Activated T-helper 2 cell treated with anti-CD3 and anti-CD28 coated beads, Interferon-gamma antibody, Interleukin-2, Interleukin-4, amounts not matched to agents 10 μg/mL and 5 μg/mL and 100 μg/mL, durations not matched to agents 14 hours and 24 hours and 36 hours (primary cell): ENCODE results near the gene ACTR1A. TPM values are rescaled to one million over a fixed set of nuclear protein-coding genes. Genes with fewer than 3 reads are reported as not detected.
A peak's percentile ranks its signal among the peaks of the same experiment; 100 is the strongest.

ENCODE experiments used
- DNase-seq: peaks from one replicate; pipeline ENCODE4 v3.0.0; 2021; ENCODE audit warnings: low spot score
- H3K27ac Mint-ChIP-seq: one replicate; pipeline ENCODE4 v1.8.0; 2021; ENCODE audit warnings: mixed read lengths
- H3K27me3 Mint-ChIP-seq: one replicate; pipeline ENCODE4 v1.8.0; 2021; ENCODE audit warnings: low read depth, mixed read lengths
- H3K36me3 Mint-ChIP-seq: one replicate; pipeline ENCODE4 v1.8.0; 2021; ENCODE audit warnings: low read depth, mixed read lengths
- H3K4me1 Mint-ChIP-seq: one replicate; pipeline ENCODE4 v1.8.0; 2021; ENCODE audit warnings: low read depth, mixed read lengths
- H3K4me3 Mint-ChIP-seq: one replicate; pipeline ENCODE4 v1.8.0; 2021; ENCODE audit warnings: low read depth, mild to moderate bottlenecking, moderate library complexity, mixed read lengths
- H3K9me3 Mint-ChIP-seq: one replicate; pipeline ENCODE4 v1.8.0; 2021; ENCODE audit warnings: mixed read lengths
- intact Hi-C: fragments of 100-400 bp; cut with micrococcal nuclease; formaldehyde crosslinking; loops from one replicate; pipeline ENCODE4 v1.15.1; 2023
- total RNA-seq: library from RNA; stranded (reverse); gene quantifications from 2 replicates; pipeline ENCODE4 v1.2.3, GENCODE V29; 2022

Gene ACTR1A
- total RNA-seq, 1 donor from 2014 or later = 69.7 TPM

- H3K4me1 Mint-ChIP-seq = peaks cover 47% of the 10 kb centered on the region
- intact Hi-C loops = no loop called here
Observed at GRCh38 chr10:102435133-102435497, 67.4 kb downstream of the ACTR1A start.

GRCh38 chr10:102434394-102435132 lies 67.9 kb downstream of the ACTR1A start:
- peaks cover 47% of the 10 kb centered on the region for H3K4me1 Mint-ChIP-seq
- peak overlapping the region; percentile 91 for H3K4me3 Mint-ChIP-seq
- peak overlapping the region; percentile 71 for H3K27ac Mint-ChIP-seq
- no peaks in the 10 kb centered on the region for H3K9me3 Mint-ChIP-seq
- peaks cover 26% of the 10 kb centered on the region for H3K36me3 Mint-ChIP-seq
- intact Hi-C loops = no loop called here
- no peak for DNase-seq
- H3K27me3 Mint-ChIP-seq = no peaks in the 10 kb centered on the region

More at GRCh38 chr10:102435133-102435497, 67.4 kb downstream of the ACTR1A start:
- peak overlapping the region; percentile 91 for H3K4me3 Mint-ChIP-seq
- no peaks in the 10 kb centered on the region for H3K27me3 Mint-ChIP-seq
- H3K36me3 Mint-ChIP-seq = peaks cover 26% of the 10 kb centered on the region
- peak overlapping the region; percentile 71 for H3K27ac Mint-ChIP-seq
- DNase-seq = no peak
- no peaks in the 10 kb centered on the region for H3K9me3 Mint-ChIP-seq

- H3K36me3 Mint-ChIP-seq = peaks cover 26% of the 10 kb centered on the region
- peak overlapping the region; percentile 7 for H3K27ac Mint-ChIP-seq
- H3K4me1 Mint-ChIP-seq = peaks cover 47% of the 10 kb centered on the region
- no peak overlapping the region for H3K4me3 Mint-ChIP-seq
- H3K27me3 Mint-ChIP-seq = no peaks in the 10 kb centered on the region
- intact Hi-C loops = loop anchor here (2.0 kb wide), 1 partner anchor 69 kb away; the partner anchor contains the start of genes ACTR1A and SUFU
- no peaks in the 10 kb centered on the region for H3K9me3 Mint-ChIP-seq
- DNase-seq = no peak
Observed at GRCh38 chr10:102433619-102434046, 68.9 kb downstream of the ACTR1A start.

GRCh38 chr10:102432162-102432950 lies 70.2 kb downstream of the ACTR1A start, which contains the start of gene CUEDC2:
Gene CUEDC2 (minus strand): TSS chr10:102432574. CDS start chr10:102425188, 7,386 bp downstream.
- H3K27ac Mint-ChIP-seq = peak within 1 kb of the TSS; percentile 93
- intact Hi-C loops = loop anchor here (1.0 to 2.0 kb wide), 5 partner anchors 11 to 70 kb away; partner anchors contain the start of genes ACTR1A, NFKB2 and SUFU
- H3K9me3 Mint-ChIP-seq = no peaks in the 10 kb centered on the region
- H3K36me3 Mint-ChIP-seq = peaks cover 15% of the 10 kb centered on the region
- peak; percentile 96 for DNase-seq
- peak within 1 kb of the TSS; percentile 92 for H3K4me3 Mint-ChIP-seq
- no peaks in the 10 kb centered on the region for H3K27me3 Mint-ChIP-seq
- peaks cover 41% of the 10 kb centered on the region for H3K4me1 Mint-ChIP-seq

DNA sequence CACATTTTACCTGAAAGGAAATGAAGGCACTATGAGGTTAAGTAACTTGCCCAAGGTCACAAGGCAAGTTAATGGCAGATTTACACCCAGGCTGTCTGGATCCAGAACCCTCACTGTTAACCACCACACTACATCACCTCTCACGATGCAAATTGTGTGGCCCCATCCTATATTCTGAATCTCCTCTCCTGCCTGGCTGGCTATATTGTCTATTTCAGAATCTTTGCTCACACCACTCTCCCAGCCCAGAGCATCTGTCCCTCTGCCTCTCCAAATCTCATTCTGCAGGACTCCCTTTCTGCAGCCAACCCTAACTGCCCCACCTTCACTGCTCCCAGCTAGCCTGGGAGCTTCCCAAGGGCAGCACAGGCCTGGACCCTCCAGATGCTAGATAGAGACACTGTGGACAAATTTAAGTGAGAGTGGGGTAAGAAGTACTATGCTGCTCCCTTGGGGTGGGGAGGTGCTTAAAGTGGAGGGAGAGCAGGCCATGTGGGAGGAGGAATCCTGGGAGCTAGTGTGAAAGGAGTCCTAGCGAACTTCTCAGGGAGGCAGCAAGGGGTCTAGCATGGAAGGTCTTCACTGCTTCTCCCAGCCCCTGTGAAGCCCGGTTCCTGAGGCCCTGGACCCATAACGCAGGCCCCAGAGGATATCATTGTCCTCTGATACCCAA lies 70.9 kb downstream of the ACTR1A start:
- peaks cover 13% of the 10 kb centered on the region for H3K36me3 Mint-ChIP-seq

DNA sequence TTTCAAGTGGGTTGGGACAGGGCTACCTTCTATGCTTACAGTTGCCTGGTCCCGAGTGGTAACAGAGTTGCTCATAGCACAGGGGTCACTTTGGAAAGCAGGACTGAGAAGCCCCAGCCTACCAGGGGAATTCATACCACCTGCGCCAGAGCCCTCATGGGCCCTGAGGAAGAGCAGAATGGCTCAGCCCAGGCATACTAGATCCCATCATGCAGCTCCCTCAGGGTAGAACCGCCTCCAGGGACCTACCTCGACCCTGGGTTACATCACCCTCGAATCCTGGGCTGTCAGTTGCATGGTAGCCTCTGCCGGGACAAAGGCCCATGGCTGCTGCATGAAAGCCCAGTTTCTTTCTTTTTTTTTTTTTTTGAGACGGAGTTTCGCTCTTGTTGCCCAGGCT lies 73.0 kb downstream of the ACTR1A start:
- Mint-ChIP-seq H3K4me3 (no peak overlapping the region), H3K4me1 (peaks cover 28% of the 10 kb centered on the region), H3K9me3 (no peaks in the 10 kb centered on the region), H3K27ac (no peak overlapping the region), H3K36me3 (peaks cover 13% of the 10 kb centered on the region), H3K27me3 (no peaks in the 10 kb centered on the region)
- intact Hi-C loops = no loop called here
- no peak for DNase-seq

More for the DNA sequence above, 70.9 kb downstream of the ACTR1A start:
- H3K4me3 Mint-ChIP-seq = peak overlapping the region; percentile 92
- no peaks in the 10 kb centered on the region for H3K9me3 Mint-ChIP-seq
- peaks cover 42% of the 10 kb centered on the region for H3K4me1 Mint-ChIP-seq
- H3K27me3 Mint-ChIP-seq = no peaks in the 10 kb centered on the region
- peak overlapping the region; percentile 93 for H3K27ac Mint-ChIP-seq
- no peak for DNase-seq
- intact Hi-C loops = loop anchor here (1.0 to 2.0 kb wide), 5 partner anchors 10 to 71 kb away; partner anchors contain the start of genes ACTR1A, NFKB2 and SUFU

Other genes starting within 250 kb of the ACTR1A start
- 310 and 323 TPM in 2 replicates for gene NFKB2, start 107.0 kb downstream of the ACTR1A start, total RNA-seq
- 10.6 and 13.4 TPM in 2 replicates for gene PSD, start 83.9 kb downstream of the ACTR1A start, total RNA-seq
- gene FBXL15, start 81.9 kb downstream of the ACTR1A start, total RNA-seq = 14.8 and 15.1 TPM in 2 replicates
- gene CUEDC2, start 70.1 kb downstream of the ACTR1A start, total RNA-seq = 60.7 and 67.5 TPM in 2 replicates
- gene C10orf95, start 51.2 kb downstream of the ACTR1A start, total RNA-seq = 0.32 TPM in 1 of 2 replicates, not detected in the other
- 11.1 and 12.4 TPM in 2 replicates for gene SUFU, start 1.3 kb upstream of the ACTR1A start, total RNA-seq
- gene TRIM8, start 141.8 kb upstream of the ACTR1A start, total RNA-seq = 76.7 and 82.9 TPM in 2 replicates
- 11.1 and 12.2 TPM in 2 replicates for gene ARL3, start 211.7 kb upstream of the ACTR1A start, total RNA-seq
- 52.2 and 54.0 TPM in 2 replicates for gene SFXN2, start 211.9 kb upstream of the ACTR1A start, total RNA-seq
- 18.0 and 19.9 TPM in 2 replicates for gene WBP1L, start 241.2 kb upstream of the ACTR1A start, total RNA-seq